ENCODE results near the gene RNF114.
"Not testable (repeated sequence)": the region's sequence is repeated elsewhere in the genome, so short reads cannot be mapped to it uniquely, and the experiment has no call there.

The RNF114 gene

DNA sequence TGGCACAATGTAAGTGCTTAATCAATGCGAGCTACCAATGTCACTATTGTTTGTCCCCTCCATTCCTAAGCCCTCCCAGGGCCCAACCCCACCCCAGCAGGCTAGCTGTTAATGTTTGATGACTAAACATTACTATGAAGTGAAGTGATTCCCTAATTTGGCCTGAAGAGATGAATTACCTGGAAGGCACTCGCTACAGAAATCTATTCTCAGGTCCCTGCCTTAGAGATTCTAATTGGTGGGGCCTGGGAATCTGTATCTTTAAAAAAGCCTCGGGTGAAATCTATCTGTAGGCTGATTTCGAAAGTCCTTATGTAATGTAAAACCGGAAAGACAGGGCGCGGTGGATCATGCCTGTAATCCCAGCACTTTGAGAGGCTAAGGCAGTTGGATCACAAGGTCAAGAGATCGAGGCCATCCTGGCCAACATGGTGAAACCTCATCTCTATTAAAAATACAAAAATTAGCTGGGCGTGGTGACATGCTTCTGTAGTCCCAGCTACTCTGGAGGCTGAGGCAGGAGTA lies 29.6 kb downstream of the RNF114 start:
- no peak for DNase-seq

DNA sequence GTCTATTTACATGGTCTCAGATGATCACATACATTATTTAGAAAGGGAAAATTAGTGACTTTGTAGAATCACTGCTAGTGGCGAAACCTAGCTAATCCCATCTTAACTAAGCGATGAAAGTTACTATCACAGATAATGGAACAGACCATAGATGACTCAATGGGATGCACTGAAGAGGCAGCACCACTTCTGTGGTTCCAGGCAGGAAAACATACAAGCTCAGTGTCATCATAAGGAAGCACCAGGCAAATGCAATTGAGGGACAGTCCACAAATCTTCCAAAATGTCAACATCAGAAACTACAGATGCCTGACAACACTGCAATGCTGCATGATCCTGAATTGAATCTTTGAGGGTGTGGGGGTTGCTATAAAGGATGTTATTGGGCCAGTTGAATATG lies 30.7 kb downstream of the RNF114 start:
- no peak for DNase-seq

DNA sequence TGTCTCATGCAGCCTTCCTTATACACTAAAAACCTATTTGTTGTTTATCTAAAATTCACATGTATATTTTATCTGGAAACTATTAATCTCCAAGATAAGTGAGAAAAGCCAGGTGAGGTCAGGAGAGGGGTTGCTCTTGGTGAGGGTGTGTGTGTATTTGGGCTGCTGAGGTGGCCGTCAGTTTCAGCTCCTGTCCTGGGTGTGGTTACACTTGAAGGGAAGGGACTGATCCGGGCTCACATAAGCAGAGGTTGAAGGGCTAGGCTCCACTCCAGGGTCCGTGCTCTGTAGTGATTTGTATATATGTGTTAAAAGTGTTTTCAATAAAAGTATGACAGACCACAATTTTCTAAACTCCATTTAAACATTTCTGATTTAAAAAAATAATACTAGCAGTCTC lies 33.0 kb downstream of the RNF114 start:
- no peak for DNase-seq

DNA sequence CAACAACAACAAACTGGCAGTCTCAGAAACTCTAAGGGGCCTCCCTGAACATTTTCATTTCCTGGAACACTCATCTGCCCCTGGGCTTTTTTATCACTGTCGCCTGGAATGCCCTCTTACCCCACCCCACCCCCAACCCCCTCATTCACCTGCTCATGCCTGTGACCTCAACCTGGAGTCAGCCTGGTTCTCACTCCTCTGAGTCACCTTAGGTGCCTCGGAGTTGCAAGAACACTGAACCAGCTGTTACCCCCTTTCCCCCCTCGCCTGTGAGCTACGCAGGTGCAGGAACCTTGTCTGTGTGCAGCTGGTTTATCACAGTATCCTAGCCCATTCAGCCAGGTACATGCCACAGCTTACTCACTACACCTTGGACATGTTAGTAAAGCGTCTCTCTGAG lies 33.7 kb downstream of the RNF114 start:
- DNase-seq: no peak

DNA sequence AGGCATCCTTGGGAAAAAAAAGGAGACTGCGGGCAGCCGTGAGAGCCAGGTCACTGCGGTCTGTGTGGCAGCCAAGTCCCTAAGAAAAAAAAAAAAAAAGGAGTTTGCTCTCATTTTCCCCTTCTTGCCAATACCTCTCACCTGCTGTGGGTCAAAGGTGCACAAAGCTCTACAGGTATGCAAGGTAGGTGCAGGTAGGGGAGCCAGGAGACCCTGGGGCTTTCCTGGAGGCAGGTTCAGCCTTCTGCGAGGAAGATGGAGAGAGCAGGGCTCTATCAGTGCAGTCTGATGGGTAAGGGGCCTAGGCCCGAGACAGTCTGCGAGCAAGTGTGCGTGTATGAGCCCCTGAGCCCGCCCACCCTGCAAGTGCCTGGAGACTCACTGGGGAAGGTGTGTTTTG lies 34.3 kb downstream of the RNF114 start:
- DNase-seq: no peak

DNA sequence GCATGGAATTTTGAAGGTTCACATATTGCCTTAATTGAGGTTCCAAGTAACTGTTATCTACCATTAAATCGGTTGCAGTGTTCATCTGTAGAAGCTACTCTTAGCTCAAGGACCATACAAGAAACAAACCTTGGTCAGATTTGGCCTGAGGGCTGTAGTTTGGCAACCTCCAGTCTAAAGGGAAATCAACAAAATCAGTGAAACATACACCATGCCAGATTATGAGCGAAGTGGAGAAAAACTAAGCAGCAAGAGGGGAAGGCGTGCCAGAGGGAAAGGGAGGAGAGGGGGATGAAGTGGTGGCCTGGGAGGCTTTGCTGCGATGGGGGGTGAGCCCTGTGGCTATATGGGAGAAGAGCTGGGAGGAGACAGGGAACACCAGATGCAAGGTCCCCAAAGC lies 37.8 kb downstream of the RNF114 start:
- no peak for DNase-seq

DNA sequence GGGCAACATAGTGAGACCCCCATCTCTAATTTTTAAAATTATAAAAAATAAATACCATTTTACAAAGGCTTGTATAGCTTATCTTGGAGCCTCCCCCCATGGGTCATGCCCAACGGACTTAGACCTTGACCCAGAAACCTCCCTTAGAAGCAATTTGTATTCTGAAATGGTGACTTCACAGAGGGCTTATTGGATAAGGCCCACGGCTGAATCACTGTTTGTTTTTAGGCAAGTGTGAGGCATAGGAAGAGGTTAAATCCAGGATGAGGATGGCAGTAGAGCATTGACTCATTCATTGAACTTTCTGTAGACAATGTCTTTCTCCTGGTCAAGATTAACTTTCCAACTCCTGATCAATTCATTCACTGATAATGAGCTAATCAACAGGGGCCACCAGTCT lies 40.3 kb downstream of the RNF114 start:
- DNase-seq: no peak

DNA sequence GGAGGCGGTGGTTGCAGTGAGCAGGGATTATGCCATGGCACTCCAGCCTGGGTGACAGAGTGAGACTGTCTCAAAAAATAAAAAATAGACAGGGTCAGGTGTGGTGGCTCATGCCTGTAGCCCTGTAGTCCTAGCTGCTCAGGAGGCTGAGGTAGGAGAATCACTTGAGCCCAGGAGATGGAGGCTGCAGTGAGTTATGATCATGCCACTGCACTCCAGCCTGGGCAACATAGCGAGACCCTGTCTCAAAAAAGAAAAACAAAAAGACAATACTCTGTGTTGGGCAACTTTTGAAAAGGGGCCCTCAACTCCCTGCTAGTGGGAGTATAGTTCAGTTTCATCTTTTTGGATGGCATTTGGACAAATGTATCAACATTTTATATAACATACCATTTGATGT lies 41.5 kb downstream of the RNF114 start:
- not testable (repeated sequence) for DNase-seq

DNA sequence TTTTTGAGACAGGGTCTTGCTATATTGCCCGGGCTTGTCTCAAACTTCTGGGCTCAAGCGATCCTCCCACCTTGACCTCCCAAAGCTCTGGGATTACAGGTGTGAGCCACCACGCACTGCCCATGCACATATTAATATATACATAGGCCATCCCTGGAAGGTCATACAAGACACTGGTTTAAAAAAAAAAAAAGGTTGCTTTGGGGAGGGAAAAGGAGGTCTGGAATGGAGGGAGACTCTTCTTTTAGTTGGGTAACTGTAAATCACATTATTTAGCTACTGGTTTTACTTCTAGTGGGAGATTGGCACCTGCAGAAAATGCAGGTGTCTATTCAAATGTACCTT lies 42.5 kb downstream of the RNF114 start:
- DNase-seq: no peak

DNA sequence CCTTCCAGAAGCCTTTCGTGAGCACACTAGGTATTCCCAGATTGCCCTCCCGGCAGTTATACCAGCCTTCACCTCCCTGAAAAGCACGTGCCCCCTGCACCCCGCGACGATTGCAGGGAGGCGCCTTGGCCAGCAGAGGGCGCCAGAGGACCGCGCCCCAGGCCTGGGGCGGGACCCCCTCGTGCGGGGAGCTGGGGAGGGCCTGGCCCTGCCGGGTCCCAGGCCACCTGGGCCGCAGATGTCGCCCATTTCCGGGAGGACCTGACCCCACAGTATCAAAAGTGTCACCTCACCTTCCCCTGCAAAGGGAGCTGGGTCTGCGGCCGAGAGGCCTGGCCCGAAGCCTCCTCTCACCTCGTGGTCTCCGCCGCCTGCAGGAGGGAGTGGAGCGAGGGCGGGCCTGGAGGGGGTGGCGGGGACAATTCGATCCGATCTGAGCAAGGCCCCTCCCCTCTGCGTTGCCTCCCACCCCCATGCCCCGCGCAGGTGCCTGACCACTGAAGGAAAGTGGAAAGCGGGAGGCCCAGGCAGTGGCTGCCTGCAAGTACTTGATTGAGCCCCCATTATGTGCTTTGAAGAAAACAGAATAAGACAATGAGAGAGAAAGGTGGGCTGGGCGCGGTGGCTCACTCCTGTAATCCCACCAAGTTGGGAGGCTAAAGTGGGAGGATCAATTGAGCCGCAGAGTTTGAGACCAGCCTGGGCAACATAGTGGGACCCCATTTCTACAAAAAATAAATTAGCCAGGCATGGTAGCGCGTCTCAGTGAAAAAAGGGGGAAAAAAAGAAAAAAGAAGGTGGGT lies 43.0 kb downstream of the RNF114 start:
- peak; percentile 61 for DNase-seq

DNA sequence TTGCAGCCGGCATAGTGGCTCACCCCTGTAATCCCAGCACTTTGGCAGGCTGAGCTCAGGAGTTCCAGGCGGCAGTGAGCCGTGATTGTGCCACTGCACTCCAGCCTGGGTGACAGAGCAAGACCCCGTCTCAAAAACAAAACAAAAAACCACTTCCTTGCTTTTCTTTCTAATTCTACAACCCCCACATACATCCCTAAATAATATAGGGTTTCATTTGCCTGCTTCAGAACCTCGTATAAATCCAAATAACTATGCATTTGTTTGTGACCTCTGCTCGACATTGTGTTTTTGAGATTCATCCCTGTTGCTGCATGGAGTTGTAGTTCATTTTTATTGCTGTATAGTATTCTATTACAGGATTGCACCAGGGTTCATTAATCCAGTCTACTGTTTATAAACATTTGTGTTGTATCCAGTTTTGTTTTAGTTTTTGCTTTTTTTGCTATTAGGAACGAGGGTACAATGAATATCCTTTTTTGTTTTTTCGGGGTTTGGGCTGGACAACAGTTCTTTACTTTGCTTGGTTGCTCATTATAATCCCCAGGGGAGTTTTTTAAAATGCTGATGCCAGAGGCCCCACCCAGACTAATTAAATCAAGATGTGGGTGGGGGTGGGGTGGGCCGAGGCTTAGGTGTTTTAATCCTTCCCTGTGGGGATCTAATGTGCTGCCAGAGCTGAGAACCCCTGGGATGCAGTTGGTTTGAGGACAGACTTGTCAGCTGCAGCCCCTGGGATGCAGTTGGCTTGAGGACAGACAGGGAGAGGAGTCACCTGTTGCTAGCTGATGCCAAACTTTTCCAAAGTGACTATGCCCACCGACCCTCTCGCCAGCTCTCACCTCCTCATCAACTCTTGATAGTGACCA lies 44.2 kb downstream of the RNF114 start:
- no peak for DNase-seq

DNA sequence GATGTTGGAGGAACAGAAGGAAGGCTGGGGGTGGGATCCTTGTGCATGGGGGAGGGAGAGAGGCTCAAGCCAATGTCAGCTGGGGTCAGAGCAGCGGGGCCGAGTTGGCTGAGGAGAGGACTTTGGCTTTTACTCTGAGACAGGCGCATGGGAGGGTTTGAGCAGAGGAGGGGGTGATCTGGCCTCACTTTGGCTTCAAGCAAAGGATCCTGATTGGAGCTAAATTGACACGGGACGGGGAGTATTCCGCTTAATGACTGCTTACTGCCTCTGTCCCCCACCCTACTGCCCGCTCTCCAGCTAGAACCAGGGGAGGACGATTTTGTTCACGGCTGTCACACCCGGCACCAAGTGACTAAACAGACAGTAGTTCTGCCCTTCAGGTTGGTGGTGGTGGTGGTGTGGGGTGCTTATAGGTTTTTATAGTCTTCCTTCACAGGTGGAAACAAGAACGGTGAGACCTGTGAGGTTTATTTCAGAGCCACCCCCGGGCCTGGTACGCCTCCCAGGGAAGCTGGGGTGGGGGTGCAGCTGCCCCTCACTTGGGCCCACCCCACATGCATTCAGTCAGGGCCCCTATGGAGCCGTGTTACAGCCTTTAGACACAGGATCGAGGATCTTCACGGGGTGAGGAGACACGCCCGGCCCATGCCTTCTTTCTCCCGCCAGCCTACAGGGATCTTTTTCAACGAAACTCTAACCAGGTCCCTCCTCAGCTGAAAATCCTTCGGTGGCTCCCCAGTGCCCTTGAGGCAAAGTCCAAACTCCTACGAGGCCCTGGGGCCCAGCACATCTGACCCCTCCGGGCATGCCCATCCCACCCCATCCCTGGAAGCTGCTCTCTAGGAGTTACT lies 45.2 kb downstream of the RNF114 start:
- no peak for DNase-seq

DNA sequence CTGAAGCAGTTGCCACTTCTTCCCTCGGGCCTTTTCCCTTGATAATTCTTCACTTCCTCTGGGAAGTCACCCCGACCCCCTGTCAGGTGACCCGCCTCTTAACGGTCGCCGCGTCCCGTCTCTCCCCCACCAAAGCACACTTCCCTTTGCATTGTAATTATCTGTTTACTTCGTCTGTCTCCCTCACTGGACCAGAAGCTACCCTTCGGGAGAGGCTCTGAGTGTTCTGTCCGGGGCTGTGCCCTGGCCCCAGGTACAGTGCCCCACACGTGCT lies 45.8 kb downstream of the RNF114 start:
- no peak for DNase-seq

DNA sequence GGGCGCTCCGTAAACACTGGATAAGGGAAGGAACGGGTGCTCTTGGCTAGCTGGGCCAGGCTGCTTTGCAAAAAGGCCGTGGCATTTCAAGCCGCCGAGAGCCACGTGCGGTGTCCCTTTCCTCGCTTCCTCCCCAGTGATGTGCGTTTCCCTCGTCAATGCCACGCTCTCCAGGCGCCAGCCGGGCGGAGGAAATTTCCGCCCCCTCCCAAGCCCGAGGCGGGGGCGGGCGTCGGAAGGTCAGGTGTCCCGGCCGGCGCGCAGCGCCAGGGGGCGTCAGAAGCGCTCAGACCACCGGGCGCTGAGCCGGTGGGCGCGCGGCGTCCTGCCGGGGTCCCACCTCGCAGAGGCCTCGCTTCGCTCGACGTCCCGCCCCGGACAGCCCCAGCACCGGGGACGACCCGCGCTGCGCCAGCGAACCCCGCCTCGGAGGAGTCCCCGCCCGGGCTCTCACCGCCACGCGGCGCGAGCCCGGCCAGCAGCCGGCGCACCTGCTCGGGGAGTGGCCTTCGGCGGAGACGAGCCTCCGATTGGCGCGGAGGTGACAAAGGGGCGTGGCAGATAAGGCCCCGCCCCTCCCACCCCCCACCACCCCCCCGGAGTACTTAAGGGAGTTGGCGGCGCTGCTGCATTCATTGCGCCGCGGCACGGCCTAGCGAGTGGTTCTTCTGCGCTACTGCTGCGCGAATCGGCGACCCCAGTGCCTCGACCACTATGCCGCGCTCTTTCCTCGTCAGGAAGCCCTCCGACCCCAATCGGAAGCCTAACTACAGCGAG lies 46.3 kb downstream of the RNF114 start, which contains the start of gene SNAI1:
Gene SNAI1 (plus strand): TSS at position 635 of the 777 bp plus-strand sequence. CDS start 80 bp downstream, at position 715.
- peak; percentile 85 for DNase-seq

DNA sequence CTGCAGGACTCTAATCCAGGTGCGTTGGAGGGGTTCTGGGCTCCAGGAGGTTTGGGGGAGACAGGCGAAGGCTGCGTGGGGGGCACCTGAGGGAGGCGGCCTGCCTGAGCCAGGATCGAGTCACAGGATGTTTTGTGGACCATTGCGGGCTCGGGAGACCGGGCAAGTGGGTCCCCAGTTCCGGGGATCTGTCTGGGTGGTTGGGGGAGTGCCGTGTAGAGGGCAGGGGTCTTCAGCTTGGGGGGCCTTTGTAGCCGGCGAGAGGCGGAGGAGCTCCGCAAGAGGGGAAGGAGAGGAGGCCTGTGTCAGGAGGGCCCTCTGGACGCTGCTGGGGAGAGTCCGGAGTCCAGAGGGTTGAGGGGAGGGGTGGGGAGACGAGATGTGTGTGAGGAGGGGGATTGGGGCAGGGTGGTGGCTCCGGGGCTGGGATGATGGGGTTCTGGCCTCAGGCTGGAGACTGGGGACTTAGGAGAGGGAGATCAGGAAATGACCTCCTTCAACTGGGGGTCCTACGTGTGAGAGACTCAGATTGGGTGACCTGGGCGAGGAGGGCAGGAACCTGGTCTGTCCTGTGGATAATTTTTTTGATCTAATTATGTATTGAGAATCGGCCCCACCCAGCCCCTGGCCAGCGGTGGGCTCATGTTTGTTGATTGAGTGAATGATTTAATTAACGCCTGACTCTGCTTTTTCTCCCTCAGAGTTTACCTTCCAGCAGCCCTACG lies 47.1 kb downstream of the RNF114 start:
- no peak for DNase-seq

DNA sequence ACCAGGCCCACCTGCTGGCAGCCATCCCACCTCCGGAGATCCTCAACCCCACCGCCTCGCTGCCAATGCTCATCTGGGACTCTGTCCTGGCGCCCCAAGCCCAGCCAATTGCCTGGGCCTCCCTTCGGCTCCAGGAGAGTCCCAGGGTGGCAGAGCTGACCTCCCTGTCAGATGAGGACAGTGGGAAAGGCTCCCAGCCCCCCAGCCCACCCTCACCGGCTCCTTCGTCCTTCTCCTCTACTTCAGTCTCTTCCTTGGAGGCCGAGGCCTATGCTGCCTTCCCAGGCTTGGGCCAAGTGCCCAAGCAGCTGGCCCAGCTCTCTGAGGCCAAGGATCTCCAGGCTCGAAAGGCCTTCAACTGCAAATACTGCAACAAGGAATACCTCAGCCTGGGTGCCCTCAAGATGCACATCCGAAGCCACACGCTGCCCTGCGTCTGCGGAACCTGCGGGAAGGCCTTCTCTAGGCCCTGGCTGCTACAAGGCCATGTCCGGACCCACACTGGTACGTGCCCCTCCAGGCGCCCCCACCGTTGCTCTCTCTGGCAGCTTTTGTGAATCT lies 47.7 kb downstream of the RNF114 start:
- DNase-seq: no peak

DNA sequence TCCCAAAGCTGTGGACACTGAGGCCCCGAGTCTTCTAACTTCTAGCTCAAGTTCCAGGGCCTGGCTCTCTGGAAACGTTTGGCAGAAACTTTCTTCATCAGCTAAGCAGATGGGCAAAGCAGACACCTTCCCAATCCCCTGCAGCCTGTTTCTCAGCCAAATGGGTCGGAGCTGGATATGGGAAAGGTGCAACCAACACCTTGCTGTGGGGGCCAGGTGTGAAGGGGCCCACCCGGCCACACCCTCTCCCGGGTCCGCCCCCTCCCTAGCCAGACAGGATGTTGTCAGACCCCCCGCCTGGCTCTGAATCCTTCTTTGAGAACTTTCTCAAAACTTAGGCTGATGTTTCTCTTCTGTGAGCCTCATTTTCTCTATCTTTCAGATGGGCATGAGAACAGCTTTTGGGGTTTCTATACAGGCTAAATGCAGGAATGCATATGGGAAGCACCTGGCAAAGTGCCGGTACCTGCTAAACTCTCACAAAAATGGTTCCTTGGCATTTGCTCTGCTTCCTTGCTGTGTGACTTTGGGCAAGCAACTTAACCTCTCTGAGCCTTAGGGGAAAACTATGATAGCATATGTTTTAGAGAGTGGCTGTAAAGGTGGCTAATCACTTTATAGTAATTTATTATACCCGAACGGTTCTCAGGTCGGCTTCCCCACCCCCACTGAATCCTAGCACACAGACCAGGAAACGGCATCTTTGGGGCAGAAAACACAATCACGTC lies 48.4 kb downstream of the RNF114 start:
- no peak for DNase-seq

DNA sequence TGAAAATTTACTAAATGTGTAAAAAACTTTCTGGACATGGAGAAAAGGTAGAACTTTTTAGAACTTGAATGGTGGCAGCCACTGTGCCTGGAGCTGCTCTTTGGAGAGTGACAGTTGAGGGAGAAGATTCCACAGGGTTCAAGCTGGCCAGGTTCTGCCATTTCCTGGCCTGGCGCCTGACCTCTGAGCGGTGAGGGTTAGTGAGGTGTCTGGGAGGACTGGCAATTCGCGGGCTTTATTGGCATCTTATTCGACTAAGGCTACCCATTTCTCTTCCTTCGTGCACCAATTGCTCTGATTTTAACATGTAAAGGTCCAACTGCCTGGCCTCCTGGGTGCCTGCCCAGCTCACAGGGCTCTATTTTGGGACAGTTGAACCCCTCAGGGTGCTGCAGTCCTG lies 49.0 kb downstream of the RNF114 start:
- no peak for DNase-seq

DNA sequence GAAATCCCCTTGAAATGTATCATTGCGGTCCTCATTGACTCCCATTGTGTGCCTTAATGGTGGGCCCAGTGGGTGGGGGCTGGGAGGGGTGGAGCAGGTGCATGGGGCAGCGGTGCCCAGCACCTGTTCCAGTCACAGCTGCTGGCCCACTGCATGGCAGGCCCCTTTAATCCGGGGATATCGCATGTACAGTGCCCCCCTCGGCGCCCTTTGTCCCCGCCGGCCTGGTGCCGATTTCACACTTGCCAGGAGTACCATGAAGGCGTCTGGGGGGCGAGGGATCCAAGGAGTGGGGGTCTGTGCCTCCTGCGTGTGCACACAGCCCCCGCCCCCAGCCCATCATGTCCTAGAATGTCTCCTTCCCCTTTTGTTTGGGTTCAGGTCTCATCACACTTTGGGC lies 49.4 kb downstream of the RNF114 start:
- DNase-seq: no peak

DNA sequence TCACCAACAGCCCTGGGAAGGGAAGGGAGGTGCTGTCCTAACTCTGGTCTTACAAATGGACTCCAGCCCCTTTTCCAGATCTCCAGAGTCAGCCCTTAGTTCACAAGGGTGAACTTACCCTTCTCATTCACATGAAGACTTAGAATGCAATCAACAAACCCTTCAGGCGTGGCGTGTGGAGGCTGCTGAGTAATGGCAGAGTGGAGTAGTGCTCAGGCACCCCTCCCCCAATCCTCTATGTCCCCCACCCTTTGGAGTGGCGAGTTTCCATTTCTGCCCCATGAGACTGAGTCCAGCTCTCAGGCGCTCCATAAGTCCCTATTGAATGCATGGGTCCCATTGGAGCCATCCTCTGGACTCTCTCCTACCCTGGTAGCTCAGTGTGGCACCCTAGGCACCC lies 49.9 kb downstream of the RNF114 start:
- no peak for DNase-seq
